CD4-positive, CD25-positive, alpha-beta regulatory T cell (primary cell): ENCODE measurements around the gene GIT2. TPM values are rescaled to one million over a fixed set of nuclear protein-coding genes. Genes with fewer than 3 reads are reported as not detected.
"Not testable (repeated sequence)": the region's sequence is repeated elsewhere in the genome, so short reads cannot be mapped to it uniquely, and the experiment has no call there.

ENCODE experiments used
- ATAC-seq, 2 donors: fragments of 150-1000 bp; cut with Tn5 transposase; one replicate each; pipeline ENCODE4 v1.10.0; 2021; ENCODE audit warnings: low read depth in 2 of 2, moderate number of reproducible peaks in 2 of 2, moderate library complexity in 1 of 2
- DNase-seq, 3 donors: peaks; one replicate each; pipeline versions ENCODE4 v3.0.0 to v3.0.0-alpha.2; 2012 to 2022; ENCODE audit warnings: mixed read lengths in 1 of 3
- H3K27ac ChIP-seq: one replicate; pipeline ENCODE4 v1.7.0; 2013; ENCODE audit warnings: mild to moderate bottlenecking, low read length; ENCODE audit not compliant: insufficient read depth, poor library complexity, severe bottlenecking
- H3K27me3 ChIP-seq: one replicate; pipeline ENCODE4 v1.7.0; 2013; ENCODE audit warnings: low read length; ENCODE audit not compliant: control insufficient read depth, insufficient read depth
- H3K36me3 ChIP-seq: one replicate; pipeline ENCODE4 v1.7.0; 2013; ENCODE audit warnings: mild to moderate bottlenecking, low read length, moderate library complexity; ENCODE audit not compliant: control insufficient read depth, insufficient read depth
- H3K4me1 ChIP-seq: 2 replicates; pipeline ENCODE4 v1.7.0; 2013; ENCODE audit warnings: mild to moderate bottlenecking, low read length; ENCODE audit not compliant: insufficient read depth, control insufficient read depth, poor library complexity, severe bottlenecking
- H3K4me3 ChIP-seq: one replicate; pipeline ENCODE4 v1.7.0; 2013; ENCODE audit warnings: low read depth, mild to moderate bottlenecking, low read length, moderate library complexity
- H3K9me3 ChIP-seq, 2 experiments: 1 replicate in 1 of 2; 2 replicates in 1 of 2; pipeline ENCODE4 v1.7.0; 2013; ENCODE audit warnings: low read length in 2 of 2, mild to moderate bottlenecking in 1 of 2, moderate library complexity in 1 of 2; ENCODE audit not compliant: control insufficient read depth in 2 of 2
- H3K27ac Mint-ChIP-seq, 3 donors: one replicate each; pipeline ENCODE4 v1.8.0; 2020 to 2022; ENCODE audit warnings: mild to moderate bottlenecking in 3 of 3, mixed read lengths in 3 of 3, moderate library complexity in 2 of 3
- H3K27me3 Mint-ChIP-seq: one replicate; pipeline ENCODE4 v1.8.0; 2022; ENCODE audit warnings: mild to moderate bottlenecking, mixed read lengths
- H3K36me3 Mint-ChIP-seq: one replicate; pipeline ENCODE4 v1.8.0; 2020; ENCODE audit warnings: mixed read lengths
- H3K4me1 Mint-ChIP-seq, 4 donors: one replicate each; pipeline ENCODE4 v1.8.0; 2020 to 2022; ENCODE audit warnings: mixed read lengths in 4 of 4, mild to moderate bottlenecking in 1 of 4
- H3K4me3 Mint-ChIP-seq, 4 donors: one replicate each; pipeline ENCODE4 v1.8.0; 2020 to 2022; ENCODE audit warnings: mild to moderate bottlenecking in 4 of 4, mixed read lengths in 4 of 4, moderate library complexity in 3 of 4
- H3K9me3 Mint-ChIP-seq, 7 donors: one replicate each; pipeline ENCODE4 v1.8.0; 2020 to 2022; ENCODE audit warnings: mixed read lengths in 7 of 7, mild to moderate bottlenecking in 3 of 7, moderate library complexity in 2 of 7
- polyA plus RNA-seq, 4 donors: library from polyadenylated mRNA; unstranded; fragments of 300-500 nt; fragmentation: Illumina TruSeq; gene quantifications; one replicate each; pipeline ENCODE4 v1.2.3, GENCODE V29; 2021
- total RNA-seq: library from RNA; stranded (reverse); gene quantifications from one replicate; pipeline ENCODE4 v1.2.3, GENCODE V29; 2022

The GIT2 gene
- total and polyA plus RNA-seq, 5 donors from 2014 or later: 79.0 to 95.3 (median 81.7) TPM

GRCh38 chr12:109899783-109900751, 96.1 kb downstream of the GIT2 start, which contains the start of gene TCHP:
TCHP (plus strand) TSS chr12:109900274; CDS start chr12:109903027, 2,753 bp downstream.
- Histone ChIP-seq H3K27me3 (no peaks in the 10 kb centered on the region), H3K4me1 (peaks cover 26% of the 10 kb centered on the region), H3K9me3 (no peaks in the 10 kb centered on the region), H3K36me3 (peaks cover 25% of the 10 kb centered on the region), H3K27ac (peak within 1 kb of the TSS; percentile 65), H3K4me3 (peak within 1 kb of the TSS; percentile 92)
- no peaks in the 10 kb centered on the region for H3K27me3 Mint-ChIP-seq
- H3K9me3 Mint-ChIP-seq: no peaks in the 10 kb centered on the region
- H3K4me3 Mint-ChIP-seq: peak within 1 kb of the TSS; percentile 80 to 98 (median 96)
- DNase-seq (peak; percentile 45 to 88 (median 76)), ATAC-seq (peak; percentile 86 to 88)
- peaks cover 11 to 38% (median 17%) of the 10 kb centered on the region in 4 donors for H3K4me1 Mint-ChIP-seq
- peak within 1 kb of the TSS; percentile 98 to 99 (median 98) for H3K27ac Mint-ChIP-seq
- peaks cover 15% of the 10 kb centered on the region for H3K36me3 Mint-ChIP-seq

- H3K27ac Mint-ChIP-seq: peak overlapping the region; percentile 98 to 99 (median 98)
- not testable (repeated sequence) for DNase-seq
Observed at GRCh38 chr12:109899345-109899744, 96.8 kb downstream of the GIT2 start.

GRCh38 chr12:109897029-109897428, 99.1 kb downstream of the GIT2 start:
- Mint-ChIP-seq H3K27me3 (no peaks in the 10 kb centered on the region), H3K4me1 (peaks cover 14 to 50% (median 26%) of the 10 kb centered on the region in 4 donors), H3K4me3 (peak overlapping the region in 1 of 4 donors; percentile 61), H3K9me3 (no peaks in the 10 kb centered on the region), H3K27ac (no peak overlapping the region), H3K36me3 (peaks cover 4% of the 10 kb centered on the region)
- no peak for ATAC-seq
- Histone ChIP-seq H3K4me3 (no peak overlapping the region), H3K4me1 (peaks cover 33% of the 10 kb centered on the region), H3K27ac (no peak overlapping the region), H3K9me3 (no peaks in the 10 kb centered on the region), H3K27me3 (no peaks in the 10 kb centered on the region), H3K36me3 (no peaks in the 10 kb centered on the region)
- no peak for DNase-seq

More at GRCh38 chr12:109899345-109899744, 96.8 kb downstream of the GIT2 start:
- not testable (repeated sequence) for H3K36me3 Mint-ChIP-seq, ATAC-seq, H3K27me3 Mint-ChIP-seq, H3K9me3 ChIP-seq, H3K9me3 Mint-ChIP-seq, H3K27me3 ChIP-seq
- H3K4me1 Mint-ChIP-seq: peaks cover 11 to 36% (median 17%) of the 10 kb centered on the region in 4 donors
- H3K4me3 ChIP-seq: peak overlapping the region; percentile 92
- peak overlapping the region; percentile 80 to 98 (median 96) for H3K4me3 Mint-ChIP-seq
- peak overlapping the region; percentile 65 for H3K27ac ChIP-seq
- H3K36me3 ChIP-seq: peaks cover 17% of the 10 kb centered on the region
- H3K4me1 ChIP-seq: peaks cover 26% of the 10 kb centered on the region

- Histone ChIP-seq H3K9me3 (no peaks in the 10 kb centered on the region), H3K36me3 (no peaks in the 10 kb centered on the region), H3K27me3 (no peaks in the 10 kb centered on the region), H3K27ac (no peak overlapping the region), H3K4me3 (no peak overlapping the region), H3K4me1 (peaks cover 25% of the 10 kb centered on the region)
- ATAC-seq: no peak
- no peak overlapping the region for H3K27ac Mint-ChIP-seq
- H3K4me3 Mint-ChIP-seq: peak overlapping the region in 1 of 4 donors; percentile 61
- H3K9me3 Mint-ChIP-seq: no peaks in the 10 kb centered on the region
- no peaks in the 10 kb centered on the region for H3K27me3 Mint-ChIP-seq
- peaks cover 4% of the 10 kb centered on the region for H3K36me3 Mint-ChIP-seq
- no peak for DNase-seq
- peaks cover 10 to 46% (median 21%) of the 10 kb centered on the region in 4 donors for H3K4me1 Mint-ChIP-seq
Observed at GRCh38 chr12:109896188-109896587, 100.0 kb downstream of the GIT2 start.

GRCh38 chr12:109894939-109895338, 101.2 kb downstream of the GIT2 start:
- Mint-ChIP-seq H3K27ac (no peak overlapping the region), H3K4me1 (peaks cover 7 to 44% (median 16%) of the 10 kb centered on the region in 4 donors), H3K9me3 (no peaks in the 10 kb centered on the region), H3K4me3 (peak overlapping the region in 1 of 4 donors; percentile 47), H3K27me3 (no peaks in the 10 kb centered on the region), H3K36me3 (peaks cover 1% of the 10 kb centered on the region)
- peaks cover 17% of the 10 kb centered on the region for H3K4me1 ChIP-seq
- H3K4me3 ChIP-seq: no peak overlapping the region
- no peaks in the 10 kb centered on the region for H3K27me3 ChIP-seq
- no peak overlapping the region for H3K27ac ChIP-seq
- DNase-seq: no peak
- ATAC-seq: no peak
- no peaks in the 10 kb centered on the region for H3K9me3 ChIP-seq
- no peaks in the 10 kb centered on the region for H3K36me3 ChIP-seq

GRCh38 chr12:109893261-109893995, 102.7 kb downstream of the GIT2 start:
- Histone ChIP-seq H3K4me1 (peaks cover 25% of the 10 kb centered on the region), H3K4me3 (no peak overlapping the region), H3K9me3 (no peaks in the 10 kb centered on the region), H3K27ac (no peak overlapping the region), H3K27me3 (no peaks in the 10 kb centered on the region), H3K36me3 (no peaks in the 10 kb centered on the region)
- H3K9me3 Mint-ChIP-seq: no peaks in the 10 kb centered on the region
- ATAC-seq (no peak), DNase-seq (no peak)
- H3K27me3 Mint-ChIP-seq: no peaks in the 10 kb centered on the region
- H3K27ac Mint-ChIP-seq: peak overlapping the region in 2 of 3 donors; percentile 87 to 88
- H3K4me3 Mint-ChIP-seq: peak overlapping the region in 1 of 4 donors; percentile 58
- H3K4me1 Mint-ChIP-seq: peaks cover 9 to 48% (median 25%) of the 10 kb centered on the region in 4 donors
- H3K36me3 Mint-ChIP-seq: no peaks in the 10 kb centered on the region

GRCh38 chr12:109892748-109893147, 103.4 kb downstream of the GIT2 start:
- Histone ChIP-seq H3K27ac (no peak overlapping the region), H3K9me3 (no peaks in the 10 kb centered on the region), H3K4me3 (no peak overlapping the region), H3K36me3 (no peaks in the 10 kb centered on the region), H3K4me1 (peaks cover 32% of the 10 kb centered on the region), H3K27me3 (no peaks in the 10 kb centered on the region)
- ATAC-seq (peak; percentile 45 to 59), DNase-seq (peak in 2 of 3 donors; percentile 28 to 82)
- peak overlapping the region; percentile 17 to 88 (median 87) for H3K27ac Mint-ChIP-seq
- no peaks in the 10 kb centered on the region for H3K36me3 Mint-ChIP-seq
- no peaks in the 10 kb centered on the region for H3K27me3 Mint-ChIP-seq
- no peaks in the 10 kb centered on the region for H3K9me3 Mint-ChIP-seq
- H3K4me3 Mint-ChIP-seq: peak overlapping the region in 2 of 4 donors; percentile 27 to 58
- H3K4me1 Mint-ChIP-seq: peaks cover 11 to 53% (median 31%) of the 10 kb centered on the region in 4 donors
